B cell (primary cell): ENCODE results near the gene ZBTB11. TPM values are rescaled to one million over a fixed set of nuclear protein-coding genes. Genes with fewer than 3 reads are reported as not detected.

ENCODE experiments used
- ATAC-seq: fragments of 200-7000 bp; cut with Tn5 transposase; one replicate; pipeline ENCODE4 v1.10.0; 2021; ENCODE audit warnings: low read depth, mild to moderate bottlenecking, moderate number of reproducible peaks, moderate library complexity
- CTCF ChIA-PET: fragments of 350-600 bp; sonication (Branson Sonifier 250); formaldehyde crosslinking; loops from one replicate; lab custom pipeline; 2021; ENCODE audit warnings: antibody characterized with exemption, inconsistent platforms; lab: Charles Lee
- POLR2A ChIA-PET: fragments of 350-600 bp; sonication (Branson Sonifier 250); formaldehyde crosslinking; loops from one replicate; lab custom pipeline; 2021; ENCODE audit warnings: antibody characterized with exemption; lab: Charles Lee
- DNase-seq: peaks from one replicate; pipeline ENCODE4 v3.0.0; 2013
- H2AFZ ChIP-seq: 2 replicates; pipeline ENCODE4 v1.6.1; 2012; ENCODE audit warnings: mild to moderate bottlenecking, low read depth, low read length; ENCODE audit not compliant: insufficient read depth, poor library complexity, severe bottlenecking
- H3K27ac ChIP-seq, 2 donors: 1 replicate in 1 of 2; 2 replicates in 1 of 2; pipeline ENCODE4 v1.5.1; 2012 to 2013; ENCODE audit warnings: low read length in 2 of 2, mild to moderate bottlenecking in 2 of 2, moderate library complexity in 1 of 2
- H3K27me3 ChIP-seq, 4 experiments: fragments of 200-600 bp in 1 of 4; sonication (generic) in 1 of 4; replicated peaks in 1 of 4; 1 replicate in 2 of 4; 2 replicates in 2 of 4; pipeline versions ENCODE4 v1.6.1 to v1.7.0; 2013 to 2016; ENCODE audit warnings: low read length in 3 of 4, mild to moderate bottlenecking in 2 of 4, mixed read lengths in 1 of 4, moderate library complexity in 1 of 4; ENCODE audit not compliant: insufficient read depth in 4 of 4, control insufficient read depth in 3 of 4; ENCODE audit errors: control extremely low read depth in 1 of 4
- H3K36me3 ChIP-seq, 2 experiments: replicated peaks in 1 of 2; 1 replicate in 1 of 2; 2 replicates in 1 of 2; pipeline versions ENCODE4 v1.6.1 to v1.7.1; 2013; ENCODE audit warnings: low read length in 1 of 2; ENCODE audit not compliant: insufficient read depth in 2 of 2, control insufficient read depth in 1 of 2; ENCODE audit errors: control extremely low read depth in 1 of 2, extremely low read depth in 1 of 2
- H3K4me1 ChIP-seq, 2 donors: fragments of 200-600 bp in 1 of 2; sonication (generic) in 1 of 2; 1 replicate in 1 of 2; 2 replicates in 1 of 2; pipeline versions ENCODE4 v1.5.1 to v1.6.1; 2013 to 2017; ENCODE audit warnings: low read length in 2 of 2; ENCODE audit not compliant: control insufficient read depth in 2 of 2, insufficient read depth in 2 of 2
- H3K4me2 ChIP-seq: replicated peaks from 2 replicates; pipeline ENCODE3; 2012; ENCODE audit warnings: mild to moderate bottlenecking, low read depth, low read length; ENCODE audit not compliant: poor library complexity, severe bottlenecking
- H3K4me3 ChIP-seq, 5 experiments: fragments of 200-600 bp in 1 of 5; sonication (generic) in 1 of 5; 1 replicate in 3 of 5; 2 replicates in 2 of 5; pipeline versions ENCODE4 v1.5.1 to v1.7.0; 2011 to 2016; ENCODE audit warnings: low read length in 4 of 5, mild to moderate bottlenecking in 4 of 5, low read depth in 2 of 5, control low read depth in 1 of 5, moderate library complexity in 1 of 5; ENCODE audit not compliant: insufficient read depth in 1 of 5; ENCODE audit errors: control extremely low read depth in 1 of 5, extremely low read depth in 1 of 5
- H3K79me2 ChIP-seq: fragments of 200-600 bp; sonication (generic); one replicate; pipeline ENCODE4 v1.6.0; 2016; ENCODE audit warnings: low read length; ENCODE audit not compliant: control insufficient read depth, insufficient read depth
- H3K9ac ChIP-seq: fragments of 200-600 bp; sonication (generic); 2 replicates; pipeline ENCODE4 v1.6.1; 2017; ENCODE audit warnings: mild to moderate bottlenecking, low read length, moderate library complexity
- H3K9me3 ChIP-seq, 3 donors: one replicate each; pipeline versions ENCODE4 v1.6.1 to v1.7.1; 2013; ENCODE audit warnings: low read length in 2 of 3; ENCODE audit not compliant: control insufficient read depth in 2 of 3, insufficient read depth in 1 of 3; ENCODE audit errors: control extremely low read depth in 1 of 3
- H4K20me1 ChIP-seq: 2 replicates; pipeline ENCODE4 v1.6.0; 2012; ENCODE audit warnings: mild to moderate bottlenecking, low read length; ENCODE audit not compliant: insufficient read depth, control insufficient read depth, poor library complexity, severe bottlenecking
- H3K27ac Mint-ChIP-seq: one replicate; pipeline ENCODE4 v1.8.0; 2021; ENCODE audit warnings: mixed read lengths
- H3K27me3 Mint-ChIP-seq: one replicate; pipeline ENCODE4 v1.8.0; 2021; ENCODE audit warnings: mixed read lengths
- H3K4me1 Mint-ChIP-seq: one replicate; pipeline ENCODE4 v1.8.0; 2021; ENCODE audit warnings: mixed read lengths
- H3K4me3 Mint-ChIP-seq: one replicate; pipeline ENCODE4 v1.8.0; 2021; ENCODE audit warnings: mixed read lengths
- H3K9me3 Mint-ChIP-seq: one replicate; pipeline ENCODE4 v1.8.0; 2022; ENCODE audit warnings: mixed read lengths; ENCODE audit not compliant: insufficient read depth
- EZH2 ChIP-seq: IDR thresholded peaks from 2 replicates; pipeline ENCODE4 v1.6.1; 2012; ENCODE audit warnings: borderline replicate concordance, low read depth, mild to moderate bottlenecking, moderate library complexity, low read length; ENCODE audit not compliant: insufficient read depth, poor library complexity, severe bottlenecking
- WGBS: methylation state at CpG from one replicate; pipeline ENCODE4 v1.1.5; 2013; ENCODE audit warnings: missing lambda C conversion rate; ENCODE audit not compliant: insufficient coverage; 5-methylcytosine and 5-hydroxymethylcytosine counted together
- intact Hi-C: fragments of 100-400 bp; cut with micrococcal nuclease; formaldehyde crosslinking; loops from one replicate; pipeline ENCODE4 v1.10.0; 2022
- polyA plus RNA-seq: library from polyadenylated mRNA; depleted of rRNA; stranded (reverse); fragments of >200 nt; gene quantifications from 2 replicates; pipeline ENCODE4 v1.2.3, GENCODE V29; 2012
- total RNA-seq, 2 donors: library from RNA; stranded (reverse); fragments of 120-200 nt in 1 of 2; gene quantifications; 1 replicate in 1 of 2; 2 replicates in 1 of 2; pipeline versions ENCODE4 v1.2.3 to v1.2.4, GENCODE V29; 2013 to 2022
- TF ChIP-seq, protein P1 (sequence below): fragments of 200-600 bp; IDR thresholded peaks from one replicate; pipeline ENCODE4 v1.8.0; 2022; ENCODE audit warnings: antibody characterized with exemption, mild to moderate bottlenecking

ZBTB11 gene
- total and polyA plus RNA-seq, 2 donors (not counting 1 experiment from before 2014, with no cell fraction given): 16.3 to 42.6 TPM

GRCh38 chr3:101629219-101629618 is 47.7 kb downstream of the ZBTB11 start:
- ATAC-seq: no peak
- Histone ChIP-seq H3K4me1 (no peaks in the 10 kb centered on the region), H3K27me3 (no peaks in the 10 kb centered on the region), H3K4me3 (no peak overlapping the region), H3K9ac (no peak overlapping the region), H4K20me1 (no peaks in the 10 kb centered on the region), H2AFZ (no peak overlapping the region), H3K36me3 (no peaks in the 10 kb centered on the region), H3K4me2 (no peak overlapping the region), H3K27ac (no peak overlapping the region), H3K79me2 (no peaks in the 10 kb centered on the region), H3K9me3 (peaks cover 0 to 7% (median 0%) of the 10 kb centered on the region in 3 donors)
- H3K27ac Mint-ChIP-seq: no peak overlapping the region
- DNase-seq: no peak
- H3K4me1 Mint-ChIP-seq: no peaks in the 10 kb centered on the region
- CTCF ChIA-PET: no interaction called here
- no peak overlapping the region for H3K4me3 Mint-ChIP-seq
- no peaks in the 10 kb centered on the region for H3K9me3 Mint-ChIP-seq
- intact Hi-C loops: no loop called here
- POLR2A ChIA-PET: no interaction called here
- TF ChIP-seq, protein P1, sequence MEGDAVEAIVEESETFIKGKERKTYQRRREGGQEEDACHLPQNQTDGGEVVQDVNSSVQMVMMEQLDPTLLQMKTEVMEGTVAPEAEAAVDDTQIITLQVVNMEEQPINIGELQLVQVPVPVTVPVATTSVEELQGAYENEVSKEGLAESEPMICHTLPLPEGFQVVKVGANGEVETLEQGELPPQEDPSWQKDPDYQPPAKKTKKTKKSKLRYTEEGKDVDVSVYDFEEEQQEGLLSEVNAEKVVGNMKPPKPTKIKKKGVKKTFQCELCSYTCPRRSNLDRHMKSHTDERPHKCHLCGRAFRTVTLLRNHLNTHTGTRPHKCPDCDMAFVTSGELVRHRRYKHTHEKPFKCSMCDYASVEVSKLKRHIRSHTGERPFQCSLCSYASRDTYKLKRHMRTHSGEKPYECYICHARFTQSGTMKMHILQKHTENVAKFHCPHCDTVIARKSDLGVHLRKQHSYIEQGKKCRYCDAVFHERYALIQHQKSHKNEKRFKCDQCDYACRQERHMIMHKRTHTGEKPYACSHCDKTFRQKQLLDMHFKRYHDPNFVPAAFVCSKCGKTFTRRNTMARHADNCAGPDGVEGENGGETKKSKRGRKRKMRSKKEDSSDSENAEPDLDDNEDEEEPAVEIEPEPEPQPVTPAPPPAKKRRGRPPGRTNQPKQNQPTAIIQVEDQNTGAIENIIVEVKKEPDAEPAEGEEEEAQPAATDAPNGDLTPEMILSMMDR: no peak
- TF ChIP-seq EZH2: no peak
- H3K27me3 Mint-ChIP-seq: no peaks in the 10 kb centered on the region

DNA sequence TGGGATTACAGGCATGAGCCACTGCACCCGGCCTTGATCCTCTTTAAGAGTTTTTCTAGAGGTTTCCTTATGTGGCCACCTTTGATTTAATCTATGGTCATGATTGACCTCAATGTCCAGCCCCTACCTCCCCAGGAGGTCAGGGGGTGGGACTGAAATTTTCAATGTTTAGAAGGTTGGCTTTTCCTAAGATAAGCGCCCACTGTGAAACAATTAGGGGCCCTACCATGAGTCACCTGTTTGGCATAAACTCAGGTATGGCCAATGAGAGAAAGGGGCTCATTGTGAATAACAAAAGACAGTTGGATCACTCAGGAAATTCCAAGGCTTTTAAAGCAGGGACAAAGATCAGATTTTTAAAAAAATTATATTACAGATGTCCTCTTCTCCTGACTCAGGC is 51.1 kb downstream of the ZBTB11 start:
- DNase-seq: no peak
- Mint-ChIP-seq H3K9me3 (no peaks in the 10 kb centered on the region), H3K27me3 (no peaks in the 10 kb centered on the region), H3K4me1 (no peaks in the 10 kb centered on the region), H3K4me3 (no peak overlapping the region), H3K27ac (no peak overlapping the region)
- Histone ChIP-seq H3K4me3 (no peak overlapping the region), H4K20me1 (no peaks in the 10 kb centered on the region), H3K27me3 (no peaks in the 10 kb centered on the region), H3K36me3 (no peaks in the 10 kb centered on the region), H2AFZ (no peak overlapping the region), H3K9me3 (peaks cover 0 to 7% (median 1%) of the 10 kb centered on the region in 3 donors), H3K4me2 (no peak overlapping the region), H3K79me2 (no peaks in the 10 kb centered on the region), H3K27ac (no peak overlapping the region), H3K9ac (no peak overlapping the region), H3K4me1 (no peaks in the 10 kb centered on the region)
- intact Hi-C loops: no loop called here
- WGBS: no CpG with 5 or more reads among the region's 2 CpGs
- POLR2A ChIA-PET: no interaction called here
- TF ChIP-seq, protein P1: no peak
- no peak for TF ChIP-seq EZH2
- CTCF ChIA-PET: interaction anchor here (1.4 kb wide), 1 partner anchor 26 kb away, joined by 5 read pairs; no protein-coding TSS in a partner anchor
- ATAC-seq: no peak
